Melanocyte of skin (primary cell): ENCODE measurements around the gene FASTKD3. TPM values are rescaled to one million over a fixed set of nuclear protein-coding genes. Genes with fewer than 3 reads are reported as not detected.

Source experiments
- total RNA-seq, 2 donors: library from RNA; depleted of rRNA; stranded (reverse); fragments of >200 nt; gene quantifications; 2 replicates each; pipeline ENCODE4 v1.2.3, GENCODE V29; 2012

Gene FASTKD3, protein sequence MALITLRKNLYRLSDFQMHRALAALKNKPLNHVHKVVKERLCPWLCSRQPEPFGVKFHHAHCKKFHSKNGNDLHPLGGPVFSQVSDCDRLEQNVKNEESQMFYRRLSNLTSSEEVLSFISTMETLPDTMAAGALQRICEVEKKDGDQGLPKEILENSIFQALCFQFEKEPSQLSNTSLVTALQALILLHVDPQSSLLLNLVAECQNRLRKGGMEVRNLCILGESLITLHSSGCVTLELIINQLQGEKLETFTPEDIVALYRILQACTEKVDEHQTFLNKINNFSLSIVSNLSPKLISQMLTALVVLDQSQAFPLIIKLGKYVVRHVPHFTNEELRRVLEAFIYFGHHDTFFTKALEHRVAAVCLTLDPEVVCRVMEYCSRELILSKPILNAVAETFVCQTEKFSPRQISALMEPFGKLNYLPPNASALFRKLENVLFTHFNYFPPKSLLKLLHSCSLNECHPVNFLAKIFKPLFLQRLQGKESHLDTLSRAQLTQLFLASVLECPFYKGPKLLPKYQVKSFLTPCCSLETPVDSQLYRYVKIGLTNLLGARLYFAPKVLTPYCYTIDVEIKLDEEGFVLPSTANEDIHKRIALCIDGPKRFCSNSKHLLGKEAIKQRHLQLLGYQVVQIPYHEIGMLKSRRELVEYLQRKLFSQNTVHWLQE
- total RNA-seq = 10 to 100 TPM; 23.4 to 33.3 TPM

DNA sequence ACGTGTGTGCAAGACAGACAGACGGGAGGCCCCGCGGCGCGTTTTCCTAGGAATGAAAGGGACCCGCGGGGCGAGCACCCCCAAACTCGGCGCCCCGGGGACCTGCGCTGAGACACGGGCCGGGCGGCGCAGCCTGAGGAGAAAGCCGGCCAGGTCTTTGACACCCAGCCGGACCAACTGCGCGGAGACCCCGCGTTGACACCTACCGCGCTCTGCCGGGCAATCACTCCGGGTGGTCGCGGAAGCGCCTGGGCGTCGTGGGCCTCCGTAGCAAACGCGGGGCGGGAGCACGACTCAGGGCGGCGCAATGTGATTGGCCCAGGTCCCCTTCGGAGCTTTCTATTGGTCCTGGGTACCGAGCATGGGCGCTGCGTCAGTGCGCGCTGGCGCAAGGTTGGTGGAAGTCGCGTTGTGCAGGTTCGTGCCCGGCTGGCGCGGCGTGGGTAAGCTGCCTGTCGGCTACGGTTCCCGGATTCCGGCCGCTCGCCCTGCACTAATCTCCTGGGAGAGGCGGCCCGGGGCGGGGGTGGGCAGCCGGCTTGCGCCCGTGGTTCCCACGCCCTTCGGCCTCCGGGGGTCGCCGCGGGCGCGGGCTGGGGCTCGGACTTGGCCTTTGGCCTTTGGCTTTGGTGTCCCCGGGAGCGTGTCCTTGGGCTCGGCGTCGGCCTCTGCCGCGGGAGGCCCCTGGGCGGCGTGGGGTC is at the start of gene FASTKD3, which contains the start of gene MTRR:
FASTKD3 (minus strand) TSS at position 259 of the 701 bp plus-strand sequence. CDS start 948 bp downstream, outside the sequence.
MTRR (plus strand) TSS at position 376 of the 701 bp plus-strand sequence. CDS start 1,647 bp downstream, outside the sequence.

DNA sequence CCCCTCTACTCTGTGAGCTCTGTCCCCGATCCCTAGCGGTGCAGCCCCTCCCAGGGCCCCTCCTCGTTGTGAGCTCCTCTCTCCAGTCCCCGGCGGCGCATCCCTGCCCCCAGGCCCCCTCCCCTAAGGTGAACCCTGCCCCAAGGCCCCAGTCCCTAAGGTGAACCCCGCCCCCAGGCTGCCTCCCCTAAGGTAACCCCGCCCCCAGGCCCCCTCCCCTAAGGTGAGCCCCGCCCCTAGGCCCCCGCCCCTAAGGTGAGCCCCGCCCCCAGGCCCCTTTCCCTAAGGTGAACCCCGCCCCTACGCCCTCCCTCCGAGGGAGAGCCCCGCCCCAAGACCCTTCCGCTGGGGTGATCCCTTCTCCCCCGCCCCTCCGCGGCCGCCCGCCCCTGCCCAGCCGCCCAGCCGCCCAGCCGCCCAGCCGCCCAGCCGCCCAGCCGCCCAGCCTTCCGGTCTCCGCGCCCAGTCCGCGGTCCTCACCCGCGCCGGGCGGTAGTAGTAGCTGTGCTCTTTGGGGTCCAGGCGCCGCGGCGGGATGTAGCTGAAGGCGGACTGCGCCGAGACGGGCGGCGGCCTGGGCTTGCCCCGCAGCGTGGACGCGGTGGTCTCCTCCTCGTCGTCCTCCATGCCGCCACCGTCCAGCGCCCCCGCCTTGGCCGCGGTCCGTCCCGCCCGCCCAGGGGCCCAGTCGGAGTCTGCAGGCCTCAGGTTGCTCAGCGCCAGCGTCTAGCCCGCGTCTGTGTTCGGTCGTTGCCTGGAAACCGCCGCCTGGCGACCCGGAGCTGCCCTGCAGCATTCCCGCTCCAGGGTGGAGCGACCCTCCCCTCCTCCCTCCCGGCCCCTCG is 18.2 kb downstream of the FASTKD3 start, which contains the start of gene CFAP90:
CFAP90 (minus strand) TSS at position 739 of the 845 bp plus-strand sequence; CDS start at position 627, 112 bp downstream.

Other genes with a start within 250 kb of the FASTKD3 start
- not detected for gene CFAP90, start 17.9 kb downstream of the FASTKD3 start, total RNA-seq
- gene MTRR, start 117 bp upstream of the FASTKD3 start, total RNA-seq = 10 to 100 TPM; 67.1 to 91.6 TPM